Measurements from ENCODE around the gene ASPSCR1. TPM values are rescaled to one million over a fixed set of nuclear protein-coding genes. Genes with fewer than 3 reads are reported as not detected.

The ASPSCR1 gene
- total and polyA plus RNA-seq, 2 donors (not counting 1 experiment from before 2014, with no cell fraction given) = 6.3 to 35.7 TPM

DNA sequence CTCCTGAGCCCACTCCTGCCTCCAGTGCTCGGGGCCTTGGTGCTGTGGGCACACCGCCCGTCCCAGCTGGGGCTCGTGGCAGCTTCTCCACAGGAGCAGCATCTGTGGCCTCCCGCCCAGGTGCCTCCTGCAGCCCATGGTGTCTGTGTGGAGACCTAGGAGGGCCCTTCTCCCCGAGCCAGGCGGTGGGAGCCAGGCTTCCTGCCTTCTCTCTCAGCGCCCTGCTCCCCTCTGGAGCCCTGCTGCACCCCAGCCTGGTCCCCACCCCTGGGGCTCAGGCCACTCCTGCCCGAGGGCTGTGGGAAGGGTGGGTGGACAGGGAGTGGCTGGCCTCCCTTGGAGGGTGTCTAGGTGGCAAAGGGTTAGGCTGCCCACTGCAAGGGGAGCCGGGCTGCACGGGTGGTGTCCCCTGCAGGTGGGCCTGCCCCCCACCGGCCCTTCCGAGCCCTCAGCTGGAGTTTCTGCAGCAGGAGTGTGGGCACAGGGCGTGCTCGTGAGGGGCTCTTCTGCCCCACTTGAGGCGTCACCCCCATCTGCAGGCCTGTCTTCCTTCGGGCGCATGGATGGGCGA is 34.3 kb downstream of the ASPSCR1 start:
- Histone ChIP-seq H3K4me2 (ENCODE audit: extremely low read depth, insufficient read depth, low read length) (no peak overlapping the region), H3K9me3 (ENCODE audit: control insufficient read depth, insufficient read depth, low read depth, low read length) (no peaks in the 10 kb centered on the region), H3K79me2 (ENCODE audit: control insufficient read depth, insufficient read depth, low read length) (no peaks in the 10 kb centered on the region), H3K27ac (ENCODE audit: insufficient read depth, low read length) (no peak overlapping the region), H3K4me3 (replicated peaks in 1 of 4; ENCODE audit: control extremely low read depth in 1 of 4, insufficient read depth in 1 of 4, low read depth in 3 of 4, low read length in 4 of 4) (no peak overlapping the region), H4K20me1 (ENCODE audit: control insufficient read depth, extremely low read depth, insufficient read depth, low read length) (no peaks in the 10 kb centered on the region), H3K27me3 (ENCODE audit: control insufficient read depth, insufficient read depth, low read length) (no peaks in the 10 kb centered on the region), H2AFZ (ENCODE audit: low read length) (no peak overlapping the region), H3K36me3 (ENCODE audit: control insufficient read depth, insufficient read depth, low read length) (no peaks in the 10 kb centered on the region), H3K4me1 (ENCODE audit: control insufficient read depth, extremely low read depth, insufficient read depth, low read length) (peaks cover 2% of the 10 kb centered on the region), H3K9ac (ENCODE audit: insufficient read depth, low read length) (no peak overlapping the region)
- no peak for TF ChIP-seq EZH2 (IDR thresholded peaks at IDR 0.05; ENCODE audit: low read length, missing control alignments)
- TF ChIP-seq, protein P1, sequence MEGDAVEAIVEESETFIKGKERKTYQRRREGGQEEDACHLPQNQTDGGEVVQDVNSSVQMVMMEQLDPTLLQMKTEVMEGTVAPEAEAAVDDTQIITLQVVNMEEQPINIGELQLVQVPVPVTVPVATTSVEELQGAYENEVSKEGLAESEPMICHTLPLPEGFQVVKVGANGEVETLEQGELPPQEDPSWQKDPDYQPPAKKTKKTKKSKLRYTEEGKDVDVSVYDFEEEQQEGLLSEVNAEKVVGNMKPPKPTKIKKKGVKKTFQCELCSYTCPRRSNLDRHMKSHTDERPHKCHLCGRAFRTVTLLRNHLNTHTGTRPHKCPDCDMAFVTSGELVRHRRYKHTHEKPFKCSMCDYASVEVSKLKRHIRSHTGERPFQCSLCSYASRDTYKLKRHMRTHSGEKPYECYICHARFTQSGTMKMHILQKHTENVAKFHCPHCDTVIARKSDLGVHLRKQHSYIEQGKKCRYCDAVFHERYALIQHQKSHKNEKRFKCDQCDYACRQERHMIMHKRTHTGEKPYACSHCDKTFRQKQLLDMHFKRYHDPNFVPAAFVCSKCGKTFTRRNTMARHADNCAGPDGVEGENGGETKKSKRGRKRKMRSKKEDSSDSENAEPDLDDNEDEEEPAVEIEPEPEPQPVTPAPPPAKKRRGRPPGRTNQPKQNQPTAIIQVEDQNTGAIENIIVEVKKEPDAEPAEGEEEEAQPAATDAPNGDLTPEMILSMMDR (conservative IDR thresholded peaks at IDR 0.05 in 1 of 2, IDR thresholded peaks at IDR 0.05 in 1 of 2; ENCODE audit: low read depth in 1 of 2, low read length in 2 of 2) = no peak
- no peak for DNase-seq (ENCODE audit: low read depth in 2 of 2)

DNA sequence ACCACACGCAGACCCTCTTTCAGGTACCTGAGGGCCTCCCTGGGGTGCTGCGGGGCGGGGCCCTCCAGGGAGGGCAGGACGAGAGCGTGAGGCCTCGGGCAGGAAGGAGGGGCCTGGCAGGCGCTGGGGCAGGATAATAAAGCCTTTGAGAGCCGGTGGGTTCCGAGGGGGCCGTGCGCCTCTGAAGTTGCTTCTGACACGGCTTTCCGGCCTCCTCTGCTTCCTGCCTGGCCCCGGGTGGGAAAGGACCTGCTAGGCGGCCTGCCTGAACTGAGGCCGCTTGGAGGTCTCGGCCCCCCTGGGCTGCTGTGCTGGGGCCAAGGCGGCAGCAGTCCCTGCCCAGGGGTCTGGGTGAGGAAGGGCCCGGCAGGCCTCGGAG is 34.8 kb downstream of the ASPSCR1 start:
- no peaks in the 10 kb centered on the region for H3K36me3 ChIP-seq (ENCODE audit: control insufficient read depth, insufficient read depth, low read length)
- TF ChIP-seq EZH2 (IDR thresholded peaks at IDR 0.05; ENCODE audit: low read length, missing control alignments) = no peak
- TF ChIP-seq, protein P1 (conservative IDR thresholded peaks at IDR 0.05 in 1 of 2, IDR thresholded peaks at IDR 0.05 in 1 of 2; ENCODE audit: low read depth in 1 of 2, low read length in 2 of 2) = no peak
- H3K79me2 ChIP-seq (ENCODE audit: control insufficient read depth, insufficient read depth, low read length) = no peaks in the 10 kb centered on the region
- H3K4me1 ChIP-seq (ENCODE audit: control insufficient read depth, extremely low read depth, insufficient read depth, low read length) = no peaks in the 10 kb centered on the region
- H4K20me1 ChIP-seq (ENCODE audit: control insufficient read depth, extremely low read depth, insufficient read depth, low read length) = no peaks in the 10 kb centered on the region
- no peak overlapping the region for H3K4me2 ChIP-seq (ENCODE audit: extremely low read depth, insufficient read depth, low read length)
- H3K9me3 ChIP-seq (ENCODE audit: control insufficient read depth, insufficient read depth, low read depth, low read length) = no peaks in the 10 kb centered on the region
- no peak for DNase-seq (ENCODE audit: low read depth in 2 of 2)
- no peak overlapping the region for H2AFZ ChIP-seq (ENCODE audit: low read length)
- H3K4me3 ChIP-seq (replicated peaks in 1 of 4; ENCODE audit: control extremely low read depth in 1 of 4, insufficient read depth in 1 of 4, low read depth in 3 of 4, low read length in 4 of 4) = no peak overlapping the region
- H3K27ac ChIP-seq (ENCODE audit: insufficient read depth, low read length) = no peak overlapping the region
- no peaks in the 10 kb centered on the region for H3K27me3 ChIP-seq (ENCODE audit: control insufficient read depth, insufficient read depth, low read length)
- H3K9ac ChIP-seq (ENCODE audit: insufficient read depth, low read length) = no peak overlapping the region

DNA sequence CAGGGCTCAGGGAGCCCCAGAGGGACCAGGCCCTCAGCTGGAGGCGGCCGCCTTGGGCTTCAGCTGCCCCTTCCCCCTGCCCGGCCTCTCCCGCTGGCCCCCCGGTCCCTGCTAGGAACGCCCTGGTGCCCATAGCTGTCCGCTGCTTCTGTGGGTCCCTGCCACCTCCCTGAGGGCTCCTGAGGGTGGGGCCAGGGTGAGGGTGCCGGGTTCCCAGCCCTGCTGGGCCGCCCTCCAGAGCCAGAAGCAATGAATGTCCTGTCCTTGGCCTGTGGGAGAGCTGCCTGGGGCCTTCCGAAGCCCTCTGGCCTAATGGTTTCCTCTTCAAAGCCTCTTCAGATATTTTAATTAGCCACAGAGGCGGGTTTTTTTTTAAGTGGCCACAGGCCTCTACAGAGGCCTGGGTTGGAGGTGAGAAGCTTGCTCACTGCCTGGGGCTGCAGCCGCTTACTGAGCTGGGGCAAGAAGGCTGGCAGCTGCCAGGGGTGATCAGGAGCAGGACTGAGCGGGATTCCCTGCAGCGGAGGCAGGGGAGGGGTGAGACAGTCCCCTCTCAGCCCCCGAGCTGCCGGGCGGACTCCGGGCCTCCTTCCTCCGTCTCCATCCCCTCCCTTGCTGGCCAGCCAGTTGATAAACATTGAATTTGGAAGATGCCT is 35.3 kb downstream of the ASPSCR1 start:
- no peaks in the 10 kb centered on the region for H3K4me1 ChIP-seq (ENCODE audit: control insufficient read depth, extremely low read depth, insufficient read depth, low read length)
- no peak overlapping the region for H2AFZ ChIP-seq (ENCODE audit: low read length)
- peak in 1 of 2 donors; percentile 9 for DNase-seq (ENCODE audit: low read depth in 2 of 2)
- H3K9me3 ChIP-seq (ENCODE audit: control insufficient read depth, insufficient read depth, low read depth, low read length) = no peaks in the 10 kb centered on the region
- H3K36me3 ChIP-seq (ENCODE audit: control insufficient read depth, insufficient read depth, low read length) = peaks cover 2% of the 10 kb centered on the region
- no peaks in the 10 kb centered on the region for H3K27me3 ChIP-seq (ENCODE audit: control insufficient read depth, insufficient read depth, low read length)
- H3K79me2 ChIP-seq (ENCODE audit: control insufficient read depth, insufficient read depth, low read length) = no peaks in the 10 kb centered on the region
- H3K4me3 ChIP-seq (replicated peaks in 1 of 4; ENCODE audit: control extremely low read depth in 1 of 4, insufficient read depth in 1 of 4, low read depth in 3 of 4, low read length in 4 of 4) = no peak overlapping the region
- no peak overlapping the region for H3K9ac ChIP-seq (ENCODE audit: insufficient read depth, low read length)
- peak overlapping the region; percentile 38 for H3K27ac ChIP-seq (ENCODE audit: insufficient read depth, low read length)
- no peak overlapping the region for H3K4me2 ChIP-seq (ENCODE audit: extremely low read depth, insufficient read depth, low read length)
- TF ChIP-seq, protein P1 (conservative IDR thresholded peaks at IDR 0.05 in 1 of 2, IDR thresholded peaks at IDR 0.05 in 1 of 2; ENCODE audit: low read depth in 1 of 2, low read length in 2 of 2) = no peak
- TF ChIP-seq EZH2 (IDR thresholded peaks at IDR 0.05; ENCODE audit: low read length, missing control alignments) = no peak
- H4K20me1 ChIP-seq (ENCODE audit: control insufficient read depth, extremely low read depth, insufficient read depth, low read length) = no peaks in the 10 kb centered on the region
